Activated gamma-delta T cell (primary cell): ENCODE results near the gene UMODL1.

Source experiments
- DNase-seq: peaks from one replicate; lab custom pipeline; 2025; lab: John Stamatoyannopoulos, UW

The UMODL1 gene

GRCh38 chr21:42079939-42080787 lies 9.0 kb downstream of the UMODL1 start:
- DNase-seq = no peak

DNA sequence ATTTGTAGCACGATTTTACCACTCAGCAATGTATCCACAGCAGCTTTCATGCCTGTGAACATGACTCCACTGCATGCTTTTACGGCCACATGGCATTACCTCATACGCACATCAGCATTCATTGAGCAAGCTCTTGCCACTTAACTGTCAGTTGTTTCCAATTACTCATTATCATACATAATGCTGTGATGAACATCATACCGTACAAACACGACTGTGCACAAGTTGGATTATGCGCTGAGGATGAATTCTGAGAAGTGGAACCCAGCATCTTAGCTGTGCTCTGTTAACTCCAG lies 9.6 kb downstream of the UMODL1 start:
- no peak for DNase-seq

- no peak for DNase-seq
Observed at GRCh38 chr21:42081138-42081537, 10.0 kb downstream of the UMODL1 start.

DNA sequence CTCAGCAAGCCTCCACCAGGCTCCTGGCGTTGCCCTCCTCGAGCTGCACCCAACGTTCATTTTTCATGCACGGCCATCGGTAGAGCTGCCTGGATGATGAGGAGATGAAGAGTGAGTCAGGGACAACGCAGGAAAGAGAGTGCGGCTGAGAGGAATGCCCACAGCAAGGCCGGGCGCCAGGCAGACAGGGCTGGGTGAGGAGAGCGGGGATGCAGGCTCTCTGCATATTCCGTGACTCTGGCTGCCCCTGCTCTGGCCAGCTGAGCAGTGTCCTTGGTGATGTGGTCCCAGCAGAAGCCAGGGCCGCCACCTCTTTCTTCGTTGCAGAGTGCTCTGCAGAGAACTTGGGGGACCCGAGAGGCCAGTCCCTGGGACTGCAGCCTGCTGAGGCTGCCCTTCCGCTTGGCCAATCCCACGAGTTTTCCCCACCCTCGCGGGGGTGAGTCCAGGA lies 10.8 kb downstream of the UMODL1 start:
- DNase-seq = no peak

DNA sequence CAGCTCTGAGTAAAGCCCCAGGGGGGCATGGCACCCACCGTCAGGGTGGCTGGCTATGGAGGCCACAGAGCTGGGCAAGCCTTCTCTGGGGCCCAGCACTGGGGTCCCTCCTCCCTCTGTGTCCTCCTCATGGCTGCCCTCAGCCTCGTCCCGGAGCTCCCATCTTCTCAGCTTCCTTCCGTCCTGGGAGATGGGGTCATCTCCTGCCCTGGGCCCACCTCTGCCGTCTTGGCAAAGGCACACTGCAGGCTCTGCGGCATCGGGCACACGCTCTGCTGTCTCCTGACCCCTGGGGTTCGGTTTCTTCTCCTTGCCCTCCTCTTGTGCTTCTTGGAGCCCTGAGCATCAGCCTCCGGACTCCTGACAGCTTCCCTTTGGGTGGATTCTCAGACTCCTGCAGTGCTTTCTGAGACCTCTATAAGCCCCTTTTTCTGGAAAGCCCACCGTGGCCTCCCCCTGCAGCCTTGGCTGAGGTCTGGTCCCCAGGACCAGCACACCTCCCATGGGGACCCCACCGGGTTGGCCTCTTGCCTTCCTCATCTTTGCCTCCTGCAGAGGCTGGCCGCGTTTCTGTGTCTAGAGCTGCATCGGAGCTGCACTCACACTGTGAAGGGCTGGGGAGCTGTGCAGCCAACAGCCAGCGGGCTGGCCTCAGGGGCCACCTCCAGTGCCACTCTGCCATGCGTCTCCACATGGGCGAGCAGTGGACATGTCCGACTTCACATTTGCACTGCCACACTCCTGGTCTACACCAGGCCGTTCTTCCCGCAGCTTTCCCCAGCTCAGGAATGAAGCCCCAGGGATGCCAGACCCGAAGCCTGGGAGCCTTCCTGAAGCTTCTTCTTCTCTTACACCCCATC lies 11.6 kb downstream of the UMODL1 start:
- no peak for DNase-seq

DNA sequence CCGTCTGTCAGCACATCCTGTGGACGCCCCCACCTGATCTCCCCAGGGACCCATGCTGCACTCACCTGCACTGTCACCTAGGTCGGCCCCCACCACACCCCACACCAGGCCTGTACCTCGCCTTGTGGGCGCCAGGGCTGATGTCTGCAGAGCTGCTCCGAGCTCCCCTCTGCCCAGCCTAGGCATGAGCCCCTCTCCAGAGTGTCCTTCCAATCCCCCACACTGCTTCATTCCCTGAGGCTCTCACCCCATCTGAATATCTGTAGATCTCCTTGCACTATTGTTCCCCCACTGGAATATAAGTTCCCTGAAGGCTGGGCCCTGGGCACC lies 12.2 kb downstream of the UMODL1 start:
- no peak for DNase-seq

DNA sequence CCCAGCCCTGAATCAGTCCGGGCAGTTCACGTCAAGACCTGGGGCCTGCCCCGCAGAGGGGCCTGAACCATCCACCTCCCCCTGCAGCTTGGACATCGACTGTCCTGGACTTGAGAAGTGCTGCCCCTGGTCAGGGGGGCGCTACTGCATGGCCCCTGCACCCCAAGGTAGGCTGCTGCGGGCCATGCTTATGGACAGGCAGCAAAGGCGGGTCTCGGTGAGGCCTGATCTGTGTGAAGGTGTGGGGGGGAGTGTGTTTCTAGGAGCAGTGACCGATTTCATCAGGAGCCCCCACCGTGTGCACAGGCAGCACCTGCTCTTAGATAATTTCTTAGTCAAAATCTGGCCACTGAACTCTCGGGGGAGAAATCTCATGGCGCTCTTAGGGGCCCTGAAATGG lies 13.0 kb downstream of the UMODL1 start:
- no peak for DNase-seq

- DNase-seq = no peak
Observed at GRCh38 chr21:42085246-42086077, 14.3 kb downstream of the UMODL1 start.

GRCh38 chr21:42086969-42087368 lies 15.9 kb downstream of the UMODL1 start:
- DNase-seq = no peak

GRCh38 chr21:42088148-42088547 lies 17.0 kb downstream of the UMODL1 start:
- DNase-seq = no peak

GRCh38 chr21:42088658-42089057 lies 17.5 kb downstream of the UMODL1 start:
- no peak for DNase-seq

- no peak for DNase-seq
Observed at GRCh38 chr21:42089093-42089631, 18.0 kb downstream of the UMODL1 start.

- no peak for DNase-seq
Observed at GRCh38 chr21:42089665-42090310, 18.7 kb downstream of the UMODL1 start.

DNA sequence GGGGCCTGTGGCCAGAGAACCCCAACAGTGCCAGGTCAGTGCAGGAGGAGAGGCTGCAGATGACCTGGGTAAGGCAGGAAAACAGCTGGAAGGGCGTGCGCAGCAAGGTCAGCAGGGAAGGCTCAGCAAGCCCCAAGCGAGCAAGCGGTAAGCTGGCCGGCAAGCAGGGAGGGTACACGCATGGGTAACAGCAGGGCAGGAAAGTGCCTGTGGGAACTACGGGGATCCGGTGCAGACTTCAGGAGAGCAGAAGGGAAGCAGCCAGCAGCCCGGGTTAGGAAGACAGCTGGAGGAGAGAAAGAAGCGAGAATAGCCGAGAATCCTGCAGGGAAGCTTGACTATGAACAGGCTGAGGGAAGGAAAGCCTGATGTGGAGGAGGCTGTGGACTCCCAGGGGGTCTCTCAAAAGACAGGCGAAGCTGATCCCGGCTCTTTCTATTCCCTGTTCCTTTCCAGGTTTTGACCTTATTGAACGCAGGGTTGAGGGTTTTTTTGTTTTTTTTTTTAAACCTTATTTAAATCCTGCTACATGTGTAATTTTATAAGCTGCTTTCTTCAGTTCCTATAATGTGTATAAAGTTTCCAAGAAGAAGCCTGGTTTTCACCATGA lies 20.9 kb downstream of the UMODL1 start:
- DNase-seq = no peak

- no peak for DNase-seq
Observed at GRCh38 chr21:42092771-42093170, 21.7 kb downstream of the UMODL1 start.

- DNase-seq = no peak
Observed at GRCh38 chr21:42093186-42093585, 22.1 kb downstream of the UMODL1 start.

GRCh38 chr21:42093991-42094421 lies 22.9 kb downstream of the UMODL1 start:
- no peak for DNase-seq

GRCh38 chr21:42094811-42095210 lies 23.7 kb downstream of the UMODL1 start:
- no peak for DNase-seq

DNA sequence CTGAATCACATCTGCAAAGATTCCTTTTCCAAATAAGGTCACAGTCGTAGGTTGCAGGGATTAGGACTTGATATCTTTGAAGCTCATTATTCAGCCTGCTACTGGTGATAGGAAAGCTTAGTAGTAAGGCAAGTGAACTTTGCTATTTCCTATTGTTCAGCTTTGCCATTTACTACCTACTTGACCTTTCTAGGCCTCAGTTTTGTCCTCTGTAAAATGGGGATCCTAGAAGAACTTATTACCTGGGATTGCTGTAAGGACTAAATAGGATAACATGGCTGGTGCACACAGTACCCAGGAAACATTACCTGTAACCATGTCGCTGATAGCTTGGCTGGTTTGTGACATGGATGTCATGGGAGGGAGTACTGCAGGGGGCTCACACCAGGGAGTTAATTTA lies 24.5 kb downstream of the UMODL1 start:
- no peak for DNase-seq

DNA sequence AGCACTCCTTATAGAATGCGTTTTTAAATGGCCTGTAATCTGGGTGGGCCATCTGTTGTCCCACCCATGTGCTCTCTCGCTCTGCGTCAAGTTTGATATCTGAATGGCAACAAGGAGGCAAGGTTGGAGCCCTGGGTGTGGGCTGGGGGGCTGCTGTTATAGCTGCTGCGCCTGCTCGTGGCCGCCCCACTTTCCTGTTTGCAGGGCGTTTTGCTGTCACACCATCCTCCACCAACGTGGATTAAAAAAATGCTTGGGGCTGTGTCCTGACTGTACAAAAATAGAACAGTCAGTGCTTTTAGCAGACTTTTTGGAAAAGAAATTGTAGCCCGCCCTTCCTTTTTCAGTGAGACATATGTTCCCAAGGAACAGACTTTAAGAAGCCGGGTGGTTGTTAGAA lies 25.4 kb downstream of the UMODL1 start:
- no peak for DNase-seq

- DNase-seq = no peak
Observed at GRCh38 chr21:42097274-42097673, 26.2 kb downstream of the UMODL1 start.
